T-helper 1 cell treated with Interleukin-12 subunit alpha and Interleukin-12 subunit beta and Interleukin-4 antibody, amounts not matched to agents 30 μg/mL and 1 μg/mL, for 36 hours (primary cell): ENCODE measurements around the gene PCCA.
A peak's percentile ranks its signal among the peaks of the same experiment; 100 is the strongest.

Source experiments
- H3K27ac Mint-ChIP-seq: one replicate; pipeline ENCODE4 v1.8.0; 2021; ENCODE audit warnings: mild to moderate bottlenecking, mixed read lengths
- H3K27me3 Mint-ChIP-seq: one replicate; pipeline ENCODE4 v1.8.0; 2021; ENCODE audit warnings: low read depth, mixed read lengths
- H3K36me3 Mint-ChIP-seq: one replicate; pipeline ENCODE4 v1.8.0; 2021; ENCODE audit warnings: low read depth, mixed read lengths
- H3K4me1 Mint-ChIP-seq: one replicate; pipeline ENCODE4 v1.8.0; 2021; ENCODE audit warnings: low read depth, mixed read lengths
- H3K4me3 Mint-ChIP-seq: one replicate; pipeline ENCODE4 v1.8.0; 2021; ENCODE audit warnings: mild to moderate bottlenecking, moderate library complexity, mixed read lengths
- H3K9me3 Mint-ChIP-seq: one replicate; pipeline ENCODE4 v1.8.0; 2021; ENCODE audit warnings: mixed read lengths

PCCA gene

GRCh38 chr13:100110269-100110668 lies 21.4 kb downstream of the PCCA start:
- H3K4me1 Mint-ChIP-seq = peaks cover 7% of the 10 kb centered on the region
- H3K36me3 Mint-ChIP-seq = peaks cover 16% of the 10 kb centered on the region
- H3K27ac Mint-ChIP-seq = no peak overlapping the region
- no peaks in the 10 kb centered on the region for H3K9me3 Mint-ChIP-seq
- no peak overlapping the region for H3K4me3 Mint-ChIP-seq
- no peaks in the 10 kb centered on the region for H3K27me3 Mint-ChIP-seq

- H3K27me3 Mint-ChIP-seq = no peaks in the 10 kb centered on the region
- H3K36me3 Mint-ChIP-seq = peaks cover 18% of the 10 kb centered on the region
- no peaks in the 10 kb centered on the region for H3K9me3 Mint-ChIP-seq
- H3K4me3 Mint-ChIP-seq = no peak overlapping the region
- H3K27ac Mint-ChIP-seq = no peak overlapping the region
- peaks cover 16% of the 10 kb centered on the region for H3K4me1 Mint-ChIP-seq
These were observed 23.4 kb downstream of the PCCA start for GRCh38 chr13:100112186-100112838.

GRCh38 chr13:100115693-100116254 lies 26.9 kb downstream of the PCCA start:
- peaks cover 31% of the 10 kb centered on the region for H3K36me3 Mint-ChIP-seq
- peaks cover 16% of the 10 kb centered on the region for H3K4me1 Mint-ChIP-seq
- H3K4me3 Mint-ChIP-seq = no peak overlapping the region
- no peak overlapping the region for H3K27ac Mint-ChIP-seq
- no peaks in the 10 kb centered on the region for H3K27me3 Mint-ChIP-seq
- peaks cover 5% of the 10 kb centered on the region for H3K9me3 Mint-ChIP-seq

DNA sequence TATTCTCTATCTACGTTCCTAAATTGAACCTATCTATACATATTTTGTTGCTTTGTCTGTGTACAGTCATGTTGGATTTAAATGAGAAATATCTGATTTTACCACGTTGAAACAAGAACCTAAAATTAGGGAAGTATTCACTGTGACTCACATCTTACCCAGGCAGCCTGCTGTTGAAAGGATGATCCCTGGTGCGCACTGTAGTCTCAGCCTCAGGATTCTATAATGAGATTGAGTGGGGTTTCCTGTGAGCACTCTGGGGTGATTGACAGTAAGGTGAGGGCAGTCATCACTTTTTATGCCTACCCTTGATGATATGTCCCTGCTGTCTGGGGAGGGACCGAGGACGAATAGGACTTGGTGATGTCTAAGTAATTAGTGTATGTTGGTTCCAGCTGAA lies 35.4 kb downstream of the PCCA start:
- Mint-ChIP-seq H3K9me3 (peaks cover 18% of the 10 kb centered on the region), H3K27me3 (no peaks in the 10 kb centered on the region), H3K4me1 (peaks cover 6% of the 10 kb centered on the region), H3K36me3 (peaks cover 24% of the 10 kb centered on the region), H3K27ac (no peak overlapping the region), H3K4me3 (no peak overlapping the region)

GRCh38 chr13:100125946-100126345 lies 37.1 kb downstream of the PCCA start:
- Mint-ChIP-seq H3K36me3 (peaks cover 22% of the 10 kb centered on the region), H3K4me1 (peaks cover 14% of the 10 kb centered on the region), H3K4me3 (no peak overlapping the region), H3K27me3 (no peaks in the 10 kb centered on the region), H3K27ac (no peak overlapping the region), H3K9me3 (peaks cover 13% of the 10 kb centered on the region)

DNA sequence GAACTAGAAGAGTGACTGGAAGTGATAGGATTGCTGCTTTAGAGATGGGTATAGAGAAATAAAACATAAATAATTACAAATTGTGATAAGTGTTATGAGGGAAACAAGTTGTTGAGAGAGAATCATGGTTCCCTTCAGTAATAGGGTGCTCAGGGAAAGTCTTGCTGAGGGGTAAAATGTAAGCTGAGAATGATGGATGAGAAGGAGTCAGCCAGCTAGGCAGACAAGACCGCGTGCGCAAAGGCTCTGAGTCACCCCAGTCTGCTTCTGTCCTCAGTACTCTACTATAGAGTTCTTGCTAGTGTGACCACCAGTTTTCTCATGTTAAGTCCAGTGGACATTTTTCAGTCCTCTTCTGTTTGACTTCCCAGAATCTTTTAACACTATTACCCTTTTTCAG lies 39.5 kb downstream of the PCCA start:
- no peaks in the 10 kb centered on the region for H3K27me3 Mint-ChIP-seq
- H3K27ac Mint-ChIP-seq = no peak overlapping the region
- H3K4me3 Mint-ChIP-seq = no peak overlapping the region
- H3K4me1 Mint-ChIP-seq = peaks cover 20% of the 10 kb centered on the region
- H3K9me3 Mint-ChIP-seq = no peaks in the 10 kb centered on the region
- H3K36me3 Mint-ChIP-seq = peaks cover 10% of the 10 kb centered on the region

DNA sequence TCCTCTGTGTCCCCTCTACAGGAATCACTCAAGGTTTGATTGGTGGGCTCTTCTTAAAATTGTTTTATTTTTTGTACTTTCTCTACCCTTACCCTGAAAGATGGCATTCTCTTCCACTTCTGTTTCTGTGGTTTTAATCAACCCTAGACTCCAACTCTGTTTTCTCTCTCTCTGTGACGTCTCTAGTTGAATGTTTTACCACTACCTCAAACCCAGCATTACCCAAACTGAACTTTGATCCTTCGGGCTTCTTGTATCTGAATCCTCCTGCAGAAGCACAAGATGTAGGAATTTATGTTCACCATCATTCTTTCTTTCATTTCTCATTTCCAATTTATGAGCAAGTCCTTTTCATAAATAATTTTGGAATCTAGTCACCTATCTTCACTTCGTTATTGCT lies 39.9 kb downstream of the PCCA start:
- peaks cover 10% of the 10 kb centered on the region for H3K36me3 Mint-ChIP-seq
- no peaks in the 10 kb centered on the region for H3K9me3 Mint-ChIP-seq
- H3K4me3 Mint-ChIP-seq = no peak overlapping the region
- H3K4me1 Mint-ChIP-seq = peaks cover 20% of the 10 kb centered on the region
- no peaks in the 10 kb centered on the region for H3K27me3 Mint-ChIP-seq
- H3K27ac Mint-ChIP-seq = no peak overlapping the region

- Mint-ChIP-seq H3K4me1 (peaks cover 20% of the 10 kb centered on the region), H3K27me3 (no peaks in the 10 kb centered on the region), H3K4me3 (peak overlapping the region; percentile 13), H3K27ac (peak overlapping the region; percentile 46), H3K36me3 (peaks cover 15% of the 10 kb centered on the region), H3K9me3 (no peaks in the 10 kb centered on the region)
These were observed 40.7 kb downstream of the PCCA start for GRCh38 chr13:100129605-100130004.

DNA sequence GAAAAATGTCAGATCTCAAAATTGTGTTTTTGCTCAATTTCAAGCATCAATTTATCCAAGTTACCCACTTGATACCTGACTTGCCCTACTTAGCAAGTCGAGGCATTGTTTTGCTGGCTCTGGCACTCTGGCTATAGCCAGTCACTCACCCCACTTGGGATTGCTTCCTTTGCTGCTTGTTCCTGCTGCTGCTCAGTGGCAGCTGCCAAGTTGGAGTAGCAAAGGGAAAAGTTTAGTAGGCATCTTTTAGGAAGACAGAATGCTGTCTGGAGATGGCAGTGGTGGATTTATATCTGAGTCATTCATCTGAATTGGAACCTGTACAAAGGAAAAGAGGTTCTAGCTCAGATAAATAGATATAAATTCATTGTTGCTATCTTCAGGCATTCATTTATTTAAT lies 41.2 kb downstream of the PCCA start:
- Mint-ChIP-seq H3K9me3 (no peaks in the 10 kb centered on the region), H3K27ac (peak overlapping the region; percentile 46)

DNA sequence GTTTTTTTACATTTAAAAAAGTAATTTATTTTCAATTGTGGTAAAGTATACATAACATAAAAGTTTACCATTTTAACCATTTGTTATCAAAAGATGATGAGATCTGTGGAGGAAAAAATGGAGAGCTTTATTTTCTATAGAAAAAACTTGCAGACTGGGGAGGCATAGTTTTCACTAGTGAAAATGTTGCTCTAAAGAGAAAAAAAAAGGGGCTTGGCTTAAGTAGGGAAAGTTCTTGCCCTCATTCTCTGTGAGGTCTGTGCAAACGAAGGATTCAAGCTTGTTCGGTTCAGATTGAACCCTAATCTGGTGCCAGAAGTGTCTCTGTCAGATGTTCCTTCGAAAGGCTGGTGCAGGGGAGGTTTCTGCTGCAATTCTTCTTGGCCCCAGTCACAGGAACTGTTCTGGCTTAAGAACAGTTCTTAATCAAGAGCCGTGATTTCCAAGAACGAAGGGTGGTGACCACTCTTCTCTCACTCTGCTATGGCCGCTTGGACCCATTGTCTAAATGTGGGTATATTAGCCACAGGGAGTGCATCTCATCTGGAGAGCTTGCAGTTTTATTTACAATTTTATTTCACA lies 42.1 kb downstream of the PCCA start:
- Mint-ChIP-seq H3K36me3 (peaks cover 16% of the 10 kb centered on the region), H3K9me3 (no peaks in the 10 kb centered on the region), H3K4me1 (peaks cover 20% of the 10 kb centered on the region), H3K27me3 (no peaks in the 10 kb centered on the region), H3K27ac (no peak overlapping the region), H3K4me3 (no peak overlapping the region)

More for the DNA sequence above, 41.2 kb downstream of the PCCA start:
- Mint-ChIP-seq H3K27me3 (no peaks in the 10 kb centered on the region), H3K4me1 (peaks cover 20% of the 10 kb centered on the region), H3K4me3 (peak overlapping the region; percentile 13), H3K36me3 (peaks cover 15% of the 10 kb centered on the region)

DNA sequence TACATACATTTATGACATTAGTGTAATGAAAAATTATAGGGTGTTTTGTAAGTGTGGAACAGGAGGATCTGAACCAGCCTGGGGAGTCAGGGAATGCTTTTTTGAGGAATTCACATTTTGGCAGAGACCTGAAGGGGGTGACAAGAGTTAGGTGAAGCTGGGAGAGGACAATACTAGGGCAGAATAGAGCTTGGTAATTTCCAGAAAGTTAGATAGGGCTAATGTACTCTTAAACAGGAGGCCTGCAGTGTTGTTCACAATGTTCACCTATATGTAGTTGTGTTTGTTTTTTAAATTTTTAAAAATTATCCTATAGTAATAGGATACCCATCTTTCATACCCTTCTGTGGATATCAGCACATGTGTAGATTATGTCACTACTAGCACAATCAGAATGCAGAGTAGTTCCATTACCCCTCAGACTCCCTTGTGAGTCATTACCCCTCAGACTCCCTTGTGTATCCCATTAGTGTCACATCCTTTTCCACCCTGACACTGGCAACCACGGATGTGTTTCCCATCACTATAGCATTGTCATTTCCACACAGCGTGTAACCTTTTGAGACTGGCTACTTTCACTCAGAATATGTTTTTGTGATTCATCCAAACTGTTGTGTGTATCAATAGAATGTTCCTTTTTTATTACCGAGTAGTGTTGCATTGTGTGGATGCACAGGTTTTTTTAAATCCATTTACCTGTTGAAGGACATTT lies 43.1 kb downstream of the PCCA start:
- Mint-ChIP-seq H3K4me1 (peaks cover 20% of the 10 kb centered on the region), H3K4me3 (no peak overlapping the region), H3K27me3 (no peaks in the 10 kb centered on the region), H3K9me3 (no peaks in the 10 kb centered on the region), H3K27ac (no peak overlapping the region), H3K36me3 (peaks cover 16% of the 10 kb centered on the region)

GRCh38 chr13:100138859-100139491 lies 50.1 kb downstream of the PCCA start:
- Mint-ChIP-seq H3K9me3 (peaks cover 3% of the 10 kb centered on the region), H3K27me3 (no peaks in the 10 kb centered on the region), H3K4me1 (peaks cover 15% of the 10 kb centered on the region), H3K27ac (no peak overlapping the region), H3K4me3 (no peak overlapping the region), H3K36me3 (peaks cover 17% of the 10 kb centered on the region)

DNA sequence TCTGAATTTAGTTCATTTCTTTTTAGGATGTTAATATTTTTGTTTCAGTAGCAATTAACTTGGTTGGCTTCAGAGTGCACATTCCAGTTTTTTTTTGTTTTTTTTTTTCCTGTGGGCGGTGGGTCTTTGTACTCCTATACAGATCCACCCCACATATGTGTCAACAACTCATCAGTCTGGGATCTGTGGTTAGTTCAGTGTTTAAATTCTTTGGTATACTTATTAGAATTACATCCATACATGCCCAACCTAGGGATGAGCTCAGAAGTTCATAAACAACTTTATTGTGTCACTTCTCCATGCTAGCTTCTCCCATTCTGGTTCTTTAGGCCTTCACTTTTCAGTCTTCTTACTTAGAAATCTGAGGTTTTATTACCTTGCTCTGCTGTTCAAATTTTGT lies 50.9 kb downstream of the PCCA start:
- H3K27me3 Mint-ChIP-seq = no peaks in the 10 kb centered on the region
- H3K27ac Mint-ChIP-seq = no peak overlapping the region
- H3K9me3 Mint-ChIP-seq = peaks cover 3% of the 10 kb centered on the region
- H3K4me1 Mint-ChIP-seq = peaks cover 15% of the 10 kb centered on the region
- H3K4me3 Mint-ChIP-seq = no peak overlapping the region
- peaks cover 14% of the 10 kb centered on the region for H3K36me3 Mint-ChIP-seq

DNA sequence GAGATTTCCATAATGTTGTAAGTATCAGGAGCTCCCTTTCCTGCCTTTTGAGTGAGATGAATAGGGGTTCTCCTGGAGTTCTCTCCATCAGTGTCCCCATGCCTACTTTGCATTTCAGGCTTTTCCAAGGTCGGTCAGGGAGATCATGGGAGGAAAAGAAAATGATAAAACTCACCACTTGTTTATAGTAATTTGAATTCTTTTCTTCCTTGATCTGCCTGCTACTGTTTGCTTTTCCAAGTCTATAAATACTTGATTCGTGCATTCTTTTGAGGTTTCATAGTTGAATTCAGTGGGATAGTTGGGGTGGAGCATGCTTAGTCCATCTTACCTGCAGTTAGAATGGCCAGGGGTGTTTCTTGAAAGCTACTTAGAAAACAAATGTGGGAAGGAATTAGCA lies 51.5 kb downstream of the PCCA start:
- Mint-ChIP-seq H3K4me1 (peaks cover 15% of the 10 kb centered on the region), H3K36me3 (peaks cover 15% of the 10 kb centered on the region), H3K9me3 (peaks cover 3% of the 10 kb centered on the region), H3K4me3 (no peak overlapping the region), H3K27me3 (no peaks in the 10 kb centered on the region), H3K27ac (no peak overlapping the region)
